NOMO-1 treated with dmso at 0.1 percent for 144 hours (cell line): ENCODE results near the gene HMBS.
"Not testable (repeated sequence)": the region's sequence is repeated elsewhere in the genome, so short reads cannot be mapped to it uniquely, and the experiment has no call there.

ENCODE experiments used
- DNase-seq: peaks from one replicate; lab custom pipeline; 2025; ENCODE audit not compliant: unreplicated experiment; lab: John Stamatoyannopoulos, UW

HMBS gene

GRCh38 chr11:119118227-119118626 is 33.5 kb downstream of the HMBS start:
- no peak for DNase-seq

DNA sequence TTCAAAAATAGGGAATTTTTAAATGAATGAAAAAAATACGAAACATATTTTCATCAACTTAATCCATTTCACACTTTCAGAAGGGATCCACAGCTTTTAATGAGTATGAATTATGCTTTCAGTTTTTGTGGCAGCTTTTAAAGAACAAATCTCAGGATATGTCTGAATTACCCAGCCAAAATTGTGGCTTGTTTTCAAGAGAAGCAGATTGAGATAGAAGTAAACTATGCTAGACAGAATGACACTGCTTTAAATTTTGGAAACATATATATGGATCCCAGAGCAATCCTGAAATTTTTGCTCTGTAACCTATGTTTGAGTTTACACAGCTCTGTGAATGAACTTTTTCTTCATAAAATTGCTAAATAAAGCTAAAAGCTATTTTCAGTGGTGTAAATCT is 34.3 kb downstream of the HMBS start:
- DNase-seq: no peak

DNA sequence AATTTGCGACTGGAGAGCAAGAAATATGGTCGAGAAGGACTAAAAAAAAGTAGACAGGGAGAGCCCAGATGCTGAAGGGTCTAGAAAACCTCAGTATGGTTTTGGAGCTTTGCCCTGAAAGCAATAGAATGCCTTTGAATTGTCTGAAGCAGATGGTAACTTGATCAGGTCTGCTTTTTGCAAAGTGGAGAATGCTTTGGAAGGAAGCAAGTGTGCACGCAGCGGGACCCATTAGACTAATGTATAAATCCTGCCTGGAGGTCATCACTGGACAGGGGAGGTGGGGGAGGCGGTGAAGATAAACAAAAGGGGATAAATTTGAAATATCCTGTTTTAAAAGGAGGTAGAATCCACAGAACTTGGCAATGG is 35.9 kb downstream of the HMBS start:
- DNase-seq: no peak

- peak; percentile 99 for DNase-seq
These were observed 36.5 kb downstream of the HMBS start, which contains the start of gene HINFP for GRCh38 chr11:119121008-119121810. TSS of gene HINFP (plus strand) at chr11:119121580. CDS start at chr11:119126945, 5,365 bp downstream.

GRCh38 chr11:119121811-119122124 is 37.1 kb downstream of the HMBS start:
- no peak for DNase-seq

- no peak for DNase-seq
These were observed 41.1 kb downstream of the HMBS start for GRCh38 chr11:119125821-119126220.

DNA sequence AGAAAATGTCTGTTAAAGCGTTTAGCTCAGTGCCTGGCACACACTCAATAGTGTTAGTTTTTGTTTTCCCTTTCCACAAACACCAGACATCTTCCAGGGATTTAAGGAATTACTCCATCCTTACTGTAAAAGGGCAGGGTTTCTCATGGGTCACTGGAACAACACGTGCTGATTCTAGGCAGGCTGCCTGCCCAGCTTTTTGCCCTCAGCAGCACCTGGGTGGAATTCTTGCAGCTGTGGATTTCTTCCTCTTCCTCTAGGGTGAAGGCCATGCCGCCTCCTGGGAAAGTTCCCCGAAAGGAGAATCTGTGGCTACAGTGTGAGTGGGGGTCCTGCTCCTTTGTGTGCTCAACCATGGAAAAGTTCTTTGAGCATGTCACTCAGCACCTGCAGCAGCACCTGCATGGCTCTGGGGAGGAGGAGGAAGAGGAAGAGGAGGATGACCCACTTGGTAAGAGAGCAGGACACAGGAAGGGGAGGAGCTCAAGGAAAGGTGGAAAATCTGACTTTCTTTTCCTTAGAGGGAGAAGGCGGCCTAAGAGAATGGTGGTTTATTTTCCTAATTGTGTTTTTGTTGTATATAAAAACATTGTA is 42.1 kb downstream of the HMBS start:
- DNase-seq: no peak

- DNase-seq: no peak
These were observed 46.0 kb downstream of the HMBS start for GRCh38 chr11:119130662-119131061.

DNA sequence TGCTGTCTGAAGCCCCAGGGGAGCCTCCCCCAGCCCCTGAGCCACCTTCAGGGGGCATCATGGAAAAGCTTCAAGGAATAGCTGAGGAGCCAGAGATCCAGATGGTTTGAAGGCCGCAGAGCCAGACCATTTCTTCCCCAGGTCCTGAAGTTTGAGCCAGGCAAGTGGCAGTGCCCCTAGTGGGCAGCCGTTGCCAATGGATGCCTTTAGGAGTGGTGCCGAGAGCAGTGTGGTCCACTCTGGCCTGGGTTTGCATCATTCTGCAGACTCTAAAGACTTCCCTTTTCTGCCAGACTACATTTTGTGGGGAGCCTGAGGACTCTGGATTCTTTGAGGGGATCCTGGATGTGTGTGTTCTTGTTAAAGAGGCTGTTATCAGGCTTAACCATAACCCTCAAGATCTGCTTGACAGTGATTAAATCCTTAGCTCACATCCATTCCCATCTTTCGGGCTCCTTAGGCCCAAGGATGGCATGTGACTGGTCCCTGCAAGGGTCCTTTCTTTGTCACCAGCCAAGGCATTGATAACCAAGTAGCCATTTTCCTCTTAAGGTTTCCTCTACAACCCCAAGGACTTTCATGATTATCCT is 49.8 kb downstream of the HMBS start:
- no peak for DNase-seq

GRCh38 chr11:119139276-119139675 is 54.6 kb downstream of the HMBS start:
- DNase-seq: not testable (repeated sequence)
